ENCODE results near the gene SNX4.

DNA sequence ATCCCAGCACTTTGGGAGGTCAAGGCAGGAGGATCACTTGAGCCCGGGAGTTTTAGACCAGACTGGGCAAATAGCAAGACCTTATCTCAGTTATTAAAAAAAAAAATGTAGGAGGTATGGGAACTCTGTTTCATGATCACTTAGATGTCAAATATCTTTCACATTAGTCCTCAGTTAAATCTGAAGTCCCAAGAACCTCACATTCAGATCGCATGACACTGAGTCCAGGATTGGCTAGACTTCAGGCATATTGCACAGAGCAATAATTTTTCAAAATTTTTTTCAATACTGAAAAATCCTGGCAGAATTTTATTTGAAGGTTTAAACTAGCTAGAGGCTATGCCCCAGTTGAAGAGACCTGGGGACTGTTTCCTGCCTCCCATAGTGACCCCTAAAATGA lies 88.6 kb downstream of the SNX4 start:
- no peak for TF ChIP-seq KAT7 (CRISPR knock-in tag; IDR thresholded peaks at IDR 0.05; ENCODE audit: borderline replicate concordance)
- TF ChIP-seq CTCF (IDR thresholded peaks at IDR 0.05), result no peak
- TF ChIP-seq USF2 (CRISPR knock-in tag; IDR thresholded peaks at IDR 0.05), result no peak
- TF ChIP-seq ESRRA (CRISPR knock-in tag; IDR thresholded peaks at IDR 0.05; ENCODE audit: borderline replicate concordance), result no peak
- TF ChIP-seq ZNF317 (CRISPR knock-in tag; IDR thresholded peaks at IDR 0.05; ENCODE audit: borderline replicate concordance, low read depth), result no peak
- TF ChIP-seq TCF7 (CRISPR knock-in tag; IDR thresholded peaks at IDR 0.05; ENCODE audit: low read depth), result no peak

All from WTC11 (cell line).